Fibroblast of the aortic adventitia (primary cell): ENCODE results near the gene PLEKHF1. TPM values are rescaled to one million over a fixed set of nuclear protein-coding genes. Genes with fewer than 3 reads are reported as not detected.
"Not testable (repeated sequence)": the region's sequence is repeated elsewhere in the genome, so short reads cannot be mapped to it uniquely, and the experiment has no call there.

Experiments used
- DNase-seq: peaks from one replicate; pipeline ENCODE4 v3.0.0-alpha.2; 2010; ENCODE audit warnings: low read depth
- H3K4me3 ChIP-seq: 2 replicates; pipeline ENCODE4 v1.5.1; 2011; ENCODE audit warnings: low read depth, mild to moderate bottlenecking, control low read depth, low read length, moderate library complexity
- CTCF ChIP-seq: IDR thresholded peaks from 2 replicates; pipeline ENCODE4 v1.5.1; 2011; ENCODE audit warnings: mild to moderate bottlenecking, low read length, control low read depth, inconsistent platforms; ENCODE audit not compliant: insufficient read depth
- total RNA-seq: library from RNA; depleted of rRNA; stranded (reverse); fragments of >200 nt; gene quantifications from 2 replicates; pipeline ENCODE4 v1.2.3, GENCODE V29; 2012; ENCODE audit warnings: low replicate concordance

The PLEKHF1 gene
- total RNA-seq, 1 donor, result 29.4 TPM

GRCh38 chr19:29670255-29670654, 5.0 kb downstream of the PLEKHF1 start:
- no peak overlapping the region for H3K4me3 ChIP-seq
- DNase-seq, result no peak
- no peak for TF ChIP-seq CTCF

GRCh38 chr19:29671026-29671392, 5.7 kb downstream of the PLEKHF1 start:
- not testable (repeated sequence) for DNase-seq, H3K4me3 ChIP-seq

- H3K4me3 ChIP-seq, result no peak overlapping the region
- peak; percentile 42 for TF ChIP-seq CTCF
- DNase-seq, result peak; percentile 65
Measured at GRCh38 chr19:29671393-29672160, 6.3 kb downstream of the PLEKHF1 start.

- no peak for DNase-seq
- TF ChIP-seq CTCF, result no peak
- H3K4me3 ChIP-seq, result no peak overlapping the region
Measured at GRCh38 chr19:29672319-29672932, 7.2 kb downstream of the PLEKHF1 start.

GRCh38 chr19:29672933-29673336, 7.7 kb downstream of the PLEKHF1 start:
- H3K4me3 ChIP-seq, result no peak overlapping the region
- DNase-seq, result no peak
- no peak for TF ChIP-seq CTCF

- no peak for DNase-seq
- TF ChIP-seq CTCF, result no peak
- no peak overlapping the region for H3K4me3 ChIP-seq
Measured at GRCh38 chr19:29673451-29674371, 8.4 kb downstream of the PLEKHF1 start.
